GDM1 (cell line): Measurements from ENCODE around the gene MAMDC2.

Experiments used
- DNase-seq: peaks from one replicate; lab custom pipeline; 2025; lab: John Stamatoyannopoulos, UW

MAMDC2 gene, protein sequence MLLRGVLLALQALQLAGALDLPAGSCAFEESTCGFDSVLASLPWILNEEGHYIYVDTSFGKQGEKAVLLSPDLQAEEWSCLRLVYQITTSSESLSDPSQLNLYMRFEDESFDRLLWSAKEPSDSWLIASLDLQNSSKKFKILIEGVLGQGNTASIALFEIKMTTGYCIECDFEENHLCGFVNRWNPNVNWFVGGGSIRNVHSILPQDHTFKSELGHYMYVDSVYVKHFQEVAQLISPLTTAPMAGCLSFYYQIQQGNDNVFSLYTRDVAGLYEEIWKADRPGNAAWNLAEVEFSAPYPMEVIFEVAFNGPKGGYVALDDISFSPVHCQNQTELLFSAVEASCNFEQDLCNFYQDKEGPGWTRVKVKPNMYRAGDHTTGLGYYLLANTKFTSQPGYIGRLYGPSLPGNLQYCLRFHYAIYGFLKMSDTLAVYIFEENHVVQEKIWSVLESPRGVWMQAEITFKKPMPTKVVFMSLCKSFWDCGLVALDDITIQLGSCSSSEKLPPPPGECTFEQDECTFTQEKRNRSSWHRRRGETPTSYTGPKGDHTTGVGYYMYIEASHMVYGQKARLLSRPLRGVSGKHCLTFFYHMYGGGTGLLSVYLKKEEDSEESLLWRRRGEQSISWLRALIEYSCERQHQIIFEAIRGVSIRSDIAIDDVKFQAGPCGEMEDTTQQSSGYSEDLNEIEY

GRCh38 chr9:70043689-70044489 is at the start of gene MAMDC2:
TSS of gene MAMDC2 (plus strand) at chr9:70043848. CDS start at chr9:70044198, 350 bp downstream.
- DNase-seq: no peak

DNA sequence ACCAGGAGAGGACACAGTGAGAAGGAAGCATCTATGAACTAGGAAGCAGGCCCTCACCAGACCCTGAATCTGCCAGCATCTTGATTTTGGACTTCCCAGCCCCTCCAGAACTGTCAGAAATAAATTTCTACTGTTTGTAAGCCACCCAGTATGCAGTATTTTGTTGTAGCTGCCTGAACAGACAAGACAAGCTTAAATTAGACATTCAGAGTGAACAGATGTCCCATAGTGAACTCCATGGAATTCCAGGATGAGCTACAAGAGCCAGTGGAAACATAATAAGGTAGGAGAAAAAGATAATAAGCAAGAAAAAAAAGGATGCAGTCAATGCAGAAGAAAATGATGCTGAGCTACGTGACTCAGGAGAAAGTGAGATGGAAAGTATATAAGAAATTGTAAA is 47.8 kb upstream of the MAMDC2 start:
- DNase-seq: no peak

- DNase-seq: no peak
Observed at GRCh38 chr9:69996967-69997366, 46.7 kb upstream of the MAMDC2 start.

- DNase-seq: no peak
Observed at GRCh38 chr9:69997524-69997923, 46.1 kb upstream of the MAMDC2 start.

- no peak for DNase-seq
Observed at GRCh38 chr9:69999315-69999714, 44.3 kb upstream of the MAMDC2 start.

GRCh38 chr9:70000469-70000868 is 43.2 kb upstream of the MAMDC2 start:
- DNase-seq: no peak

DNA sequence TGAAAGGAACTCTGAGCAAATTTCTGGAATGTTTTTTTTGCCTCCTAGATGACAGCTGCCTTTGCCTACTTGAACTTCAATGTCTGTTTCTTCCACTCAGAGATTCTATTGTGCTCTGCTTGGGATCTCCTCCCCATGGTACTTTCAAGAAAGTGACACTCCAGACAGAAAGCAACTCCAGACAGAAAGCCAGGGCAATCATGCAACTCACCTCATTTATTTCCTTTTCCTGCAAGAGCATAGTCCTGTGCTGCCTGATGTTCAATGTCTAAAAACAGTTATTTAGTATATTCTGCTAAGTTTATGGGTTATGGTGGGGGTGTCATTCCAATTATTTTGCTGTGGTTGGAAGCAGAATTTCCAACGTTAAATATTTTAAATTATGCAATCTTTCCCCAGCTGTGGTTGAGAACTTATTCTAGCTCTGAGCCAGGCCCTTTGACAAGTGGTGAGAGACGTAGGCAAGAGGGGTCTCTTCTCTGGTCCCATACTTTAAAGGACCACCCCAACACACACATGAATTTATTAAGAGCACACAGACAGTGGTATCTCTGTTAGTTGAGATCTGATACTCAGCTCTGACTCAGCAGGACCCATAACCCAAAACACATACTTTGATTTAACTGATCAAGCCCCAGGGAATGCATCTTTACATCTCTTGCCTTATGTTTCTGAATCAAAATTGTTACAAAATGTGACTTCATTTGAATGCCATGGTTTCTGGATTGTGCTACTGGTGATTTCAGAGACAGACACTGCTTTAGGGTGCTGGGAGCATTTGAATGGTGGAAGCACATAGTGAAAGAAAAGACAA is 39.5 kb upstream of the MAMDC2 start:
- DNase-seq: no peak

GRCh38 chr9:70006306-70006705 is 37.3 kb upstream of the MAMDC2 start:
- no peak for DNase-seq

GRCh38 chr9:70007831-70008230 is 35.8 kb upstream of the MAMDC2 start:
- DNase-seq: no peak

DNA sequence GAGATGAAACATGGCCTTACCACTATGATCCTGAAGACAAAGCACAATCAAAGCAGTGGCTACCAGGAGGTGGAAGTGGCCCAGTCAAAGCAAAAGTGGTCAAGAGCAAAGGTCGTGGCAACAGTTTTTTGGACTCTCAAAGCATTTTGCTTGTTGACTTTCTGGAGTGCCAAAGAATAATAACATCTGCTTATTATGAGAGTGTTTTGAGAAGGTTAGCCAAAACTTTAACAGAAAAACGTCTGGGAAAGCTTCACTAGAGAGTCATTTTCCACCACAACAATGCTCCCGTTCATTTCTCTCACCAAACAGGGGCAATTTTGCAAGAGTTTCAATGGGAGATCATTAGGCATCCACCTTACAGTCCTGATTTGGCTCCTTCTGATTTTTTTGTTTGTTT is 33.6 kb upstream of the MAMDC2 start:
- DNase-seq: no peak

GRCh38 chr9:70011366-70011765 is 32.3 kb upstream of the MAMDC2 start:
- DNase-seq: no peak

DNA sequence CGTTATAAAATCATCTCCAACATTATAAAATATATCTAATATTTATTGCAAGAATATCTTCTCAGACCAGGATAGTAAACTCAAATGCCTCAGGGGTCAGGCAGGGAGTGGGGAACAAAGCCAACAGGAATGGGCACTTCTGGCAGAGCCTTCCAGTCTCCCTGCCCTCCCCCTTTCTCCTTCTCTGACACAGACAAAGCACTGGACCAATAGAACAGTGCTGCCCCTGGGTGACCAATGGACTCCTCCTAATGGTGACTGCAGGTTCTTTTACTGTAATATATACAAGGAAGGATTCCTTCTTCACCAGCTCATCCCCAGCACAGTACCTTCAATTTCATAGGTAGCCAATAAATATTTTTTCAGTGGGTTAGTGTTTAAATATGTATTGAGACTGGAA is 31.1 kb upstream of the MAMDC2 start:
- DNase-seq: no peak

- DNase-seq: no peak
Observed at GRCh38 chr9:70013598-70014196, 30.0 kb upstream of the MAMDC2 start.

GRCh38 chr9:70015099-70015498 is 28.5 kb upstream of the MAMDC2 start:
- no peak for DNase-seq

- DNase-seq: no peak
Observed at GRCh38 chr9:70020217-70020616, 23.4 kb upstream of the MAMDC2 start.

GRCh38 chr9:70020991-70021571 is 22.6 kb upstream of the MAMDC2 start:
- DNase-seq: no peak

DNA sequence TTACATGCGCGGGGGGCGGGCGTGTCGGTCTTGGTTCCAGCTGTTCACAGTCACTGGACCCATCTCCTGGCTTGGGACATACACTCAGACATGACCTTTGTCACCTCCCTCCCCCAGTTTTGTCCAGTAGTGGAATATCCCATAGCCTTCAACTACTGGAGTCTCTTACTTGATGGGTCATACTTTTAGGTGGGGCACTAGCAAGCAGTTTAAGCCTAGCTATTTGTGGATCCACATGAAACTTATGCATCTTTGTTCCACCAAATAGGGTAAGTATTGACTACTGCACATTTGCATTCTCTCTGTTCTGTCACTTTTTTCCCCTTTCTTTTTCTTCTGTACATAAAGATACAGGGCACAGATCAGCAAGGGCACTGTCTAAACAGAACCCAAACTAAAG is 15.4 kb upstream of the MAMDC2 start:
- no peak for DNase-seq

- DNase-seq: no peak
Observed at GRCh38 chr9:70030156-70030555, 13.5 kb upstream of the MAMDC2 start.

DNA sequence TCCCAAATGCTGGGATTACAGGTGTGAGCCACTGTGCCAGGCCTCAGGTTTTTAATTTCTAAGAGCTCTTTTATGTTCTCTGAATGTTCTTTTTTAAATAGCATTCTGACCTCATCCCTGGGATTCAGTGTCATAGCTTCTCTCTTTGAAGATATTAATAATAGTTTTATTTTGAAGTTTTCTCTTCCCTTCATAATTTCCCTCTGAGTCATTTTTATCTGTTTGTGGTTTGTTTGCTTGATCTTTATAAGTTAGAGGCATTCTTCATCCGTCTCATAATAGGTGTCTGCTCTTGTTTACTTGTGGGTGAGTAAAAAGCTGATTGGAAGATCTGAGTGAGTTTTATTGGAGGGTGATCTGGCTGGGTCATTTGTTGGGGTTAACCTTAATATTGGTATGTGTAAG is 12.5 kb upstream of the MAMDC2 start:
- DNase-seq: no peak

- DNase-seq: no peak
Observed at GRCh38 chr9:70034271-70034711, 9.4 kb upstream of the MAMDC2 start.

DNA sequence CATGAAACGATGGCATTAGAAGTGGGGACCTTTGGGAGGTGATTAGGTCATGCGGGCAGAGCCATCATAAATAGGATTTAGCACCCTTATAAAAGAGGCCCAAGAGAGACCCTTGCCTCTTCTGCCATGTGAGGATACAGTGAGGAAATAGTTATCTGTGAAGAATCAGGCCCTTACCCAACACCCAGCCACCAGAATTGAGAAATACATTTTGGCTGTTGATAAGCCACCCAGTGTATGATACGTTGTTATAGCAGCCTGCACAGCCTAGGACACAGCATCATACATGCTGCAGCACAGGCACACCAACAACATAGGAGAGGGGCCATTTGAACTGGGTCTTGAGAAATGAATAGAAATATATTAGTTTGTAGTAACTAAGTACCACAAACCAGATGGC is 8.0 kb upstream of the MAMDC2 start:
- DNase-seq: no peak
